Epithelial cell of proximal tubule (primary cell): ENCODE measurements around the gene PSD. TPM values are rescaled to one million over a fixed set of nuclear protein-coding genes. Genes with fewer than 3 reads are reported as not detected.
A peak's percentile ranks its signal among the peaks of the same experiment; 100 is the strongest.

Experiments used
- DNase-seq: peaks from one replicate; pipeline ENCODE4 v3.0.0-alpha.2; 2011; ENCODE audit warnings: low read depth
- H3K4me3 ChIP-seq: 2 replicates; pipeline ENCODE4 v1.5.1; 2011; ENCODE audit warnings: low read depth, mild to moderate bottlenecking, low read length
- total RNA-seq: library from RNA; depleted of rRNA; stranded (reverse); fragments of >200 nt; gene quantifications from 2 replicates; pipeline ENCODE4 v1.2.3, GENCODE V29; 2015
- TF ChIP-seq, protein P1 (sequence below): conservative IDR thresholded peaks from 2 replicates; pipeline ENCODE4 v1.5.1; 2012; ENCODE audit warnings: low read depth, mild to moderate bottlenecking, low read length

The PSD gene
- total RNA-seq, 1 donor from 2014 or later = 0.52 TPM

DNA sequence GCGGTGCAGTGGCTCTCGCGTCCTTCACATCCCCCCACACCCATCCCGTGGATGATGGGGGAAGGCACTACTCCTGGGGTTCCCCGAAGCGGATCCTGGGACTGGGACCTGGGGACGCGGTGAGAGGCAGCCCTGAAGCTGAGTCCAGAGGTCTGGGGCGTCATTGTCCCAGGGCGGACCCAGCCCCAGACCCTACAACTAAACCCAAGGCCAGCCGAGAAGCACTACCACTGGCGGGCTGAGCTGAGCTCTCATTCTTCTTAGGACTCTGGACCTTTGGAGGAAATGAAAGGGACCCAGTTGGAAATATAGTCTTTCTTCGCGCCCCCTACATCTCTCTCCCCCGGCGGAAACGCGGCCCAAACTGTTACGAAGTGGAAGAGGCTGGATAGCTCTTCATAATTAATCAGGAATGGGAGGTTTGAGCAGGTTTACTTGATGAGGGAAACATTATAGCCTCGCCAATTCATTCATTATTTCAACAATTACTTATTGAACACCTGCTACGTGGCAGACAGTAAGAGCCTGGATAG is 1.7 kb upstream of the PSD start:
- TF ChIP-seq, protein P1, sequence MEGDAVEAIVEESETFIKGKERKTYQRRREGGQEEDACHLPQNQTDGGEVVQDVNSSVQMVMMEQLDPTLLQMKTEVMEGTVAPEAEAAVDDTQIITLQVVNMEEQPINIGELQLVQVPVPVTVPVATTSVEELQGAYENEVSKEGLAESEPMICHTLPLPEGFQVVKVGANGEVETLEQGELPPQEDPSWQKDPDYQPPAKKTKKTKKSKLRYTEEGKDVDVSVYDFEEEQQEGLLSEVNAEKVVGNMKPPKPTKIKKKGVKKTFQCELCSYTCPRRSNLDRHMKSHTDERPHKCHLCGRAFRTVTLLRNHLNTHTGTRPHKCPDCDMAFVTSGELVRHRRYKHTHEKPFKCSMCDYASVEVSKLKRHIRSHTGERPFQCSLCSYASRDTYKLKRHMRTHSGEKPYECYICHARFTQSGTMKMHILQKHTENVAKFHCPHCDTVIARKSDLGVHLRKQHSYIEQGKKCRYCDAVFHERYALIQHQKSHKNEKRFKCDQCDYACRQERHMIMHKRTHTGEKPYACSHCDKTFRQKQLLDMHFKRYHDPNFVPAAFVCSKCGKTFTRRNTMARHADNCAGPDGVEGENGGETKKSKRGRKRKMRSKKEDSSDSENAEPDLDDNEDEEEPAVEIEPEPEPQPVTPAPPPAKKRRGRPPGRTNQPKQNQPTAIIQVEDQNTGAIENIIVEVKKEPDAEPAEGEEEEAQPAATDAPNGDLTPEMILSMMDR = no peak
- DNase-seq = no peak
- H3K4me3 ChIP-seq = peak overlapping the region; percentile 96

DNA sequence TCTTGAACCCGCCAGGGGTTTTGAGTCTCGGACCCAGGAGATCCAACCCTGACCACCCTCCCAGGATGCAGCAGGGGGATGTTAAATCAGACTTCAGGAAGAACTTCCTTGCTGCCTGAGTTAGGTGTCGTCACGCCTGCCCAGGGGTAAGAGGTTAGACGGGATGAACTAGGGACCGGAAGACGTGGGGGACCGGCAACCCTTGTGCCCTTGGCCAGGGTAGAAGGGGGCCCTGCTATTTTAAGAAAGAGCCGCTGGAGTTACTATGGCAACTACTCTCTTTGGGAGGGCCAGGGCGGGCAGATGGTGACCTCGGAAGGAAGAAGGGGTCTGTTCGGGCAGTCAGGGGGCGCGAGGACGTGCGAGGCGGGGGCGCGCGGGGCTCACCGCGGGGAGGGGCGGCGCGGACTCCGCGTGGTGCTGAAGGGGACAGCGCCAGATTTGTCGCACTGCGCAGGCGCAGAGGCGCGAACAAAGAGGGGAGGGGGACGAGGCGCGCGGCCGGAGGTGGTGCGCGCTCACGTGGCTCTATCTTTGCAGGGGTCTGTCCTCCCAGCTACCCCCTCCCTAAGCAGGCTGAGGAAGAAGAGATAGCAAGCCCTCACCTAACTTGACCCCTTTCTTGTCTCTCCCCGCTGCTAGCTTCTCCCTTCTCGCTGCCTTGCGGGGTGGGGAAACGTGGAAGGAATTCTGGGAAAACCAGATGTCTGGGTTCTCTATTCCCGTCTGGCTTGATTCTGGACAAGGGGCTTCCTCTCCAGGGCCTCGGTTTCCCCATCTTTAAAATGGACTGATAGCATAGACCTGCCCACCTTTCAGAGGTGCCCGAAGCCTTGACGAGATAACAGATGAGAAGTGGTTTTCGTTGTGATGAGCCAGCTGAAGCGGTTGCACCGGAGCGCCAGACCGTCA is 940 bp upstream of the PSD start:
- no peak for DNase-seq
- peak overlapping the region; percentile 96 for H3K4me3 ChIP-seq
- TF ChIP-seq, protein P1 = no peak

DNA sequence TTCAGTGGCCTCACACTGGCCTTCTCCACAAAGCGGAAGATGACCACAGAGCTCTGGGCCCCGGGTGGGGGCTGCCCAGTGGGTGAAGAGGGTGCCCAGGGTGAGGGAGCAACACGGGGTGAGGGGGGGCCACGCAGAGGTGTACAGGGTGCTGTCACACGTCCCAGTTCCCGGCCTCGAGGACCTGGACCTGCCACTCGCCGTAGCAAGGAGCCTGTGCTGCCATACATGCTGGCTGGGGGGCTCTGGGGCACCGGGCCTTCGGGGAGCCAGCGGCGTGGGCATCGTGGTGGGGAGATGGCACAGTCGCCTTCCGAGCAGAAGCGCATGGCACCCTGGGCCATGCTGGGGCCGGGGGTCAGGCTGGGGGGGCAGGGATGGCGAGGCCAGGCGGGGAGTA is 1.9 kb downstream of the PSD start:
- DNase-seq = no peak
- TF ChIP-seq, protein P1 = no peak
- no peak overlapping the region for H3K4me3 ChIP-seq

DNA sequence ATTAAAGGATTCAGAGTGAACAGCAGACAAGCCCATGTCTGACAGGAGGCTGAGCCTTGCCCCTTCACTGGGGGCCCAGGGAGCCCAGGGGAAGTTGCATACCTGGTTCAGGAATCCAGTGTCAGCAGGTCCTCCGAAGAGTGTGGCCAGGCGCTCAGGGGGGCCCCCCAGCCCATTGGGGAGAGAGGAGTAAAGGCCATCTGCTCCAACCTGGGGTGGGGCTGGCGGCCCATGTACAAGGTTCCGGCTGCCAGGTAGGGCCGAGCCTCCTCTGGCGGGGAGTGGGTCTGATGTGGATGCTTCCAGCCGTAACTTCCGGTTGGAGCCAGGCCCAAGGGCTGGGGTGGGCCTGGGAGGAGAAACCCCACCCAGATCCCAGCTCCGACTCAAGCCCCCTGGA is 2.3 kb downstream of the PSD start:
- no peak for DNase-seq
- H3K4me3 ChIP-seq = no peak overlapping the region
- TF ChIP-seq, protein P1 = no peak

DNA sequence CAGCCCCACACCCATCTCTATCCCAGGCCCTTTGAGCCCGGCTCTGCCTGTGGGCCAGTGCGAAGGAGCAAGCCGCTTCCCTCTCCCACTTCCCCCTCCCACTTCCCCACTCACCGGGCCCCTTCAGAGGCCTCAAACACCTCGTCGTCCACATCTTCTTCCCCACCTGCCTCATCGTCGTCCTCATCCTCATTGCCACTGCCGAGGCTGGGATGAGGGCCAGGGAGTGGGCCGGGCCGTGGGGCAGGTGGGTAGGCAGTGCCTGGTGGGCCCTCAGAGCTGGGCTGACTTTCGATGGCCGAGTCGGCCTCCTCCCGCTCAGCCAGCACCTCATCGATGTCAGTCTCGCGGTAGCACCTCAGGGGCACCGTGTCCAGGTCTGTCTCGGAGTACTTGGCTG is 3.8 kb downstream of the PSD start:
- DNase-seq = no peak
- TF ChIP-seq, protein P1 = no peak
- H3K4me3 ChIP-seq = no peak overlapping the region

DNA sequence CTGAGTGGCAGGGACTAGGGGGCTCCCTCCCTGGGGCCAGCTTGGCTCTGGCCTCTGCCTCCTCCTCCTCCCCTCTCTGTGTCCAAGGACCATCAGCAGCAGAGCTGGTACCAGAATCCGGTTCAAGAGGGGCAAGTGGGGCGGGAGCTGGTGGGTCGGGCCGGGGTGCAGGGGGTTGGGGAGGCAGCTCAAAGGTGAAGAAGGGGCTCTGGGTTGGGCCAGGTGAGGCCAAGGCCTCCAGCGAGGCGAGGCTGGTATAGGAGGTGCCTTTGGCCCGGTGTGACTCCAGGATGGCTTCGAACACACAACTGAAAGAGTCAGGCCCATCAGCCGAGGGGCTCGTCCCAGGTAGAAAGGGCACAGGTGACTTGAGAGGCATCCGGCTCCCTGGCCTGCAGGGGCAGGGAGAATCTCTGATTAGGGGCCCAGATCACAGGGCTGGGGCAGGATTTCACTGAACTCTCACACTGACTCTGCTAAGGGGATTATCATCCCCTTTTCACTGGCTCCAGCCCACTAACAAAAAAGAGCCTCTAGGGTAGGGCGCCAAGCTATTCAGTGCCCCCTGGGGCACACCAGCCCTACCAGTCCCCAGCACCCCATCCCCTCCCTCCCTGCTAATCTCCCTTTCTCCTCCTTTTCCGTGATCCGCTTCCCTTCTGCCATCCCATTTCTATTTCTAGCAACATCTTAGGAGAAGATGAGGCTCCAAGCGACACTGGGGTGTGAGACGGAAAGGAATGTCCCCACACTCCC is 4.6 kb downstream of the PSD start:
- TF ChIP-seq, protein P1 = no peak
- H3K4me3 ChIP-seq = no peak overlapping the region
- no peak for DNase-seq
